SK-N-MC (cell line): ENCODE results near the gene SLC6A6.
"Not testable (repeated sequence)": the region's sequence is repeated elsewhere in the genome, so short reads cannot be mapped to it uniquely, and the experiment has no call there.

Experiments used
- DNase-seq: peaks from one replicate; pipeline ENCODE4 v3.0.0-alpha.2; 2011; ENCODE audit warnings: low read depth, low spot score
- H3K27ac ChIP-seq: fragments of 200-600 bp; sonication (generic); 2 replicates; pipeline ENCODE4 v1.5.1; 2016; ENCODE audit warnings: mixed run types
- H3K36me3 ChIP-seq: fragments of 200-600 bp; sonication (generic); 2 replicates; pipeline ENCODE4 v1.6.1; 2017; ENCODE audit warnings: antibody characterized with exemption, low read length, mixed read lengths; ENCODE audit not compliant: insufficient read depth
- H3K4me3 ChIP-seq: fragments of 200-600 bp; sonication (generic); 2 replicates; pipeline ENCODE4 v1.5.1; 2016
- H3K9ac ChIP-seq: fragments of 200-600 bp; sonication (generic); 2 replicates; pipeline ENCODE4 v1.8.0; 2017; ENCODE audit warnings: mixed run types, mixed read lengths; ENCODE audit not compliant: insufficient read length
- H3K9me3 ChIP-seq: fragments of 200-600 bp; sonication (generic); 2 replicates; pipeline ENCODE4 v1.6.1; 2017; ENCODE audit warnings: low read depth, mild to moderate bottlenecking, antibody characterized with exemption, low read length, moderate library complexity, mixed read lengths
- EZH2 ChIP-seq: fragments of 200-600 bp; sonication (generic); IDR thresholded peaks from one replicate; pipeline ENCODE4 v1.6.1; 2017; ENCODE audit warnings: antibody characterized with exemption
- FOXP2 ChIP-seq: optimal IDR thresholded peaks from 2 replicates; pipeline ENCODE3; 2011; ENCODE audit warnings: mild to moderate bottlenecking, moderate library complexity; ENCODE audit not compliant: insufficient read depth; ENCODE audit errors: extremely low read length, control extremely low read depth
- POLR2AphosphoS5 ChIP-seq: IDR thresholded peaks from 2 replicates; pipeline ENCODE4 v1.6.1; 2012; ENCODE audit warnings: mild to moderate bottlenecking, low read depth, low read length, borderline replicate concordance

Gene SLC6A6

DNA sequence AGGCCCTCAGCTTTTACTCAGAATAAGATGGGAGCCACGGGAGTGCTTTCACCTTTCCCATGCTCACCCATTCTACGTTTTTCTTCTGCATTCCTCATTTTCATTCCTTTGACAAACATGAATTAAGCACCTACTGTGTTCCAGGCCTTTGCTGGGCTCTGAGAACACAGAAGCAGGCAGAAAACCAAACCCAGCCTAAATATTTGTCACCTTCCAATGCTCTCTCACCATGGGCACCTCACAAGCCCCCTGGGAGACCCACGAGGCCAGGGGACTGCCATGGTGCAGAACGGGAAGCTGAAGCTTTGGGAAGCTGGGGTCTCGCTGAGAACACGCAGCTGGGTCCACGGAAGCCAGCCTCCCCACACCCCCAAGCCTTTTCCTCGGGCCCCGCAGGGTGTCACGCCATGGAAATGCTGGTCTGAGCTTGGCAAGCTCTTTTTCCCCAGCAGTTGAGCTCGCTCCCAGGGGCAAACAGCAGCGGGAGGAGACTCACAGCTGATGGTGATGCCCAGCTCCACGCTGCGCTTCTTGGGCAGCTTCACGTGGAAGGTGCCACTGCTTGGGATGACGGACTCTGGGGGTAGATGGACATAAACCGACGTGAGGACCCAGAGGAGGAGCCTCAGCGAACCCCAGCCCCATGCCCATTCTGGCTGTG is 110.0 kb downstream of the SLC6A6 start:
- no peak overlapping the region for H3K9ac ChIP-seq
- no peak overlapping the region for H3K4me3 ChIP-seq
- no peak overlapping the region for H3K27ac ChIP-seq
- TF ChIP-seq EZH2 (no peak), FOXP2 (no peak), POLR2AphosphoS5 (no peak)
- no peaks in the 10 kb centered on the region for H3K36me3 ChIP-seq
- no peaks in the 10 kb centered on the region for H3K9me3 ChIP-seq
- no peak for DNase-seq

DNA sequence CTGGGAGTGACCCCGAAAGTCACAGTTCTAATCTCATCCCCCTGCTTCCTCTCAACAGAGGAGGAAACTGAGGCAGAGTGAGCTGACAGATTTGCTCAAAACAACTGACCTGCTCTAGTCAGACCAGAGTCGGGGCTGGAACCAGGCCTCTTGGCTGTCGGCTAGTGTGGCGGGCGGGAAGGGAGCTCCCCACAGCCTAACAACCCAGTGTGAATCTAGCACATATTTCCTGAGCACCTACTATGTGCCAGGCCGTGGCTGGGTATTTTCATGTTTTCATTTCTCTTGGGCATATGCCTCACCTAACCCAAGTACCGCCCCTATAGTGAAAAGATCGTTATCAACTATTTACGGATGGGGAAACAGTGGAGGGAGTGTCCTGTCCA is 110.5 kb downstream of the SLC6A6 start:
- no peak overlapping the region for H3K9ac ChIP-seq
- no peaks in the 10 kb centered on the region for H3K36me3 ChIP-seq
- no peak for DNase-seq
- TF ChIP-seq EZH2 (no peak), FOXP2 (no peak), POLR2AphosphoS5 (no peak)
- H3K4me3 ChIP-seq: no peak overlapping the region
- H3K27ac ChIP-seq: no peak overlapping the region
- no peaks in the 10 kb centered on the region for H3K9me3 ChIP-seq

GRCh38 chr3:14513566-14514322 is 111.3 kb downstream of the SLC6A6 start:
- no peak overlapping the region for H3K27ac ChIP-seq
- DNase-seq: no peak
- no peaks in the 10 kb centered on the region for H3K9me3 ChIP-seq
- H3K36me3 ChIP-seq: no peaks in the 10 kb centered on the region
- TF ChIP-seq POLR2AphosphoS5 (no peak), EZH2 (no peak), FOXP2 (no peak)
- no peak overlapping the region for H3K4me3 ChIP-seq
- H3K9ac ChIP-seq: no peak overlapping the region

GRCh38 chr3:14514323-14514720 is 111.9 kb downstream of the SLC6A6 start:
- H3K4me3 ChIP-seq: no peak overlapping the region
- H3K27ac ChIP-seq: no peak overlapping the region
- H3K36me3 ChIP-seq: no peaks in the 10 kb centered on the region
- no peak for TF ChIP-seq FOXP2
- no peak for TF ChIP-seq EZH2
- no peak for TF ChIP-seq POLR2AphosphoS5
- DNase-seq: no peak
- H3K9ac ChIP-seq: no peak overlapping the region
- H3K9me3 ChIP-seq: no peaks in the 10 kb centered on the region

GRCh38 chr3:14515526-14515925 is 113.1 kb downstream of the SLC6A6 start:
- H3K36me3 ChIP-seq, H3K9ac ChIP-seq, H3K27ac ChIP-seq, H3K4me3 ChIP-seq, H3K9me3 ChIP-seq, DNase-seq: not testable (repeated sequence)

- no peak for DNase-seq
- TF ChIP-seq POLR2AphosphoS5: no peak
- TF ChIP-seq FOXP2: no peak
- no peak for TF ChIP-seq EZH2
- Histone ChIP-seq H3K36me3 (no peaks in the 10 kb centered on the region), H3K27ac (no peak overlapping the region), H3K9me3 (no peaks in the 10 kb centered on the region), H3K4me3 (no peak overlapping the region), H3K9ac (no peak overlapping the region)
Observed at GRCh38 chr3:14516738-14517345, 114.4 kb downstream of the SLC6A6 start.

DNA sequence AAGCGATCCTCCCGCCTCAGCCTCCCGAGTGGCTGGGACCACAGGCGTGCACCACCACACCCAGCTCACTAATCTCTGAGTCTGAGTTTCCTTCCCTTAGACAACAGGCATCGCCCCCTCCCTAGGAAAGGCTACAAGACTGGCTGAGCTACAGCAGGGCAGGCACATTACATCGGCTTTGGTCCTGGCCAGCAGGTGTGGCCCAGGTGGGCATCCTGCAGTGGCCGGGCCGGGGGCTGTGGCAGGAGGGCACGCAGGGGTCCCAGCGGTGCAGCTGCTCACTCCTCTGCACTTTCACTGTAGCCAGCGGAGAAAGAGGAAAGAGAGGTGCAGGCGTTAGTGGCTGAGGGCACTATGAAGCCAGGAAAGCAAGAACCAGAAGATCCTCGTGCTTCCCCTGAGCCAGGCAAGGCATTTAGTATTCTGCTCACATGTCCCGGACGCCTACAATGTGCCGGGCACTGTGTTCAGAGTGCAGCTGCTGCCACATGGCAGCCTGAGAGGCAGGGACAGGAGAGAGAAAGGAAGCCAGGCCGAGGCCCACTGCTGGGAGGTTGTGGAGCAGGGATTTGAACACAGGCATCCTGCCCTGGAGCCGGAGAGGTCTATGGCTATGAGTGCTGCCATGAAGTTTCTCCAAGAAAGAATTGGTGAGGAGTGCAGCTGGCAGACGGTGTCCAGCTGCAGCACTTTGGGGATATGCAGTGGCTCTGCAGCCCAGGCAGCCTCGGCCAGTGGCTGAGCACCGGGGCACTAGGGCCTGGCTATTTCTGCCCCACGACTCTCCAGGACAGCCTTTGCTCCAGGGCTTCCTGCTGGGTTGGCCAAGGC is 115.4 kb downstream of the SLC6A6 start:
- H3K27ac ChIP-seq: no peak overlapping the region
- H3K4me3 ChIP-seq: no peak overlapping the region
- H3K36me3 ChIP-seq: no peaks in the 10 kb centered on the region
- TF ChIP-seq EZH2: no peak
- TF ChIP-seq FOXP2: no peak
- no peak for TF ChIP-seq POLR2AphosphoS5
- no peak for DNase-seq
- no peaks in the 10 kb centered on the region for H3K9me3 ChIP-seq
- H3K9ac ChIP-seq: no peak overlapping the region

- TF ChIP-seq POLR2AphosphoS5 (no peak), EZH2 (no peak)
- Histone ChIP-seq H3K4me3 (no peak overlapping the region), H3K9ac (no peak overlapping the region), H3K9me3 (no peaks in the 10 kb centered on the region), H3K36me3 (no peaks in the 10 kb centered on the region), H3K27ac (no peak overlapping the region)
- no peak for DNase-seq
Observed at GRCh38 chr3:14518432-14518802, 116.0 kb downstream of the SLC6A6 start.
